B cell (primary cell): ENCODE data around the gene IKZF1. TPM values are rescaled to one million over a fixed set of nuclear protein-coding genes. Genes with fewer than 3 reads are reported as not detected.

ENCODE experiments used
- ATAC-seq: fragments of 200-7000 bp; cut with Tn5 transposase; one replicate; pipeline ENCODE4 v1.10.0; 2021; ENCODE audit warnings: low read depth, mild to moderate bottlenecking, moderate number of reproducible peaks, moderate library complexity
- CTCF ChIA-PET: fragments of 350-600 bp; sonication (Branson Sonifier 250); formaldehyde crosslinking; loops from one replicate; lab custom pipeline; 2021; ENCODE audit warnings: antibody characterized with exemption, inconsistent platforms; lab: Charles Lee
- POLR2A ChIA-PET: fragments of 350-600 bp; sonication (Branson Sonifier 250); formaldehyde crosslinking; loops from one replicate; lab custom pipeline; 2021; ENCODE audit warnings: antibody characterized with exemption; lab: Charles Lee
- DNase-seq: peaks from one replicate; pipeline ENCODE4 v3.0.0; 2013
- H2AFZ ChIP-seq: 2 replicates; pipeline ENCODE4 v1.6.1; 2012; ENCODE audit warnings: mild to moderate bottlenecking, low read depth, low read length; ENCODE audit not compliant: insufficient read depth, poor library complexity, severe bottlenecking
- H3K27ac ChIP-seq, 2 donors: 1 replicate in 1 of 2; 2 replicates in 1 of 2; pipeline ENCODE4 v1.5.1; 2012 to 2013; ENCODE audit warnings: low read length in 2 of 2, mild to moderate bottlenecking in 2 of 2, moderate library complexity in 1 of 2
- H3K27me3 ChIP-seq, 4 experiments: fragments of 200-600 bp in 1 of 4; sonication (generic) in 1 of 4; replicated peaks in 1 of 4; 1 replicate in 2 of 4; 2 replicates in 2 of 4; pipeline versions ENCODE4 v1.6.1 to v1.7.0; 2013 to 2016; ENCODE audit warnings: low read length in 3 of 4, mild to moderate bottlenecking in 2 of 4, mixed read lengths in 1 of 4, moderate library complexity in 1 of 4; ENCODE audit not compliant: insufficient read depth in 4 of 4, control insufficient read depth in 3 of 4; ENCODE audit errors: control extremely low read depth in 1 of 4
- H3K36me3 ChIP-seq, 2 experiments: replicated peaks in 1 of 2; 1 replicate in 1 of 2; 2 replicates in 1 of 2; pipeline versions ENCODE4 v1.6.1 to v1.7.1; 2013; ENCODE audit warnings: low read length in 1 of 2; ENCODE audit not compliant: insufficient read depth in 2 of 2, control insufficient read depth in 1 of 2; ENCODE audit errors: control extremely low read depth in 1 of 2, extremely low read depth in 1 of 2
- H3K4me1 ChIP-seq, 2 donors: fragments of 200-600 bp in 1 of 2; sonication (generic) in 1 of 2; 1 replicate in 1 of 2; 2 replicates in 1 of 2; pipeline versions ENCODE4 v1.5.1 to v1.6.1; 2013 to 2017; ENCODE audit warnings: low read length in 2 of 2; ENCODE audit not compliant: control insufficient read depth in 2 of 2, insufficient read depth in 2 of 2
- H3K4me2 ChIP-seq: replicated peaks from 2 replicates; pipeline ENCODE3; 2012; ENCODE audit warnings: mild to moderate bottlenecking, low read depth, low read length; ENCODE audit not compliant: poor library complexity, severe bottlenecking
- H3K4me3 ChIP-seq, 5 experiments: fragments of 200-600 bp in 1 of 5; sonication (generic) in 1 of 5; 1 replicate in 3 of 5; 2 replicates in 2 of 5; pipeline versions ENCODE4 v1.5.1 to v1.7.0; 2011 to 2016; ENCODE audit warnings: low read length in 4 of 5, mild to moderate bottlenecking in 4 of 5, low read depth in 2 of 5, control low read depth in 1 of 5, moderate library complexity in 1 of 5; ENCODE audit not compliant: insufficient read depth in 1 of 5; ENCODE audit errors: control extremely low read depth in 1 of 5, extremely low read depth in 1 of 5
- H3K79me2 ChIP-seq: fragments of 200-600 bp; sonication (generic); one replicate; pipeline ENCODE4 v1.6.0; 2016; ENCODE audit warnings: low read length; ENCODE audit not compliant: control insufficient read depth, insufficient read depth
- H3K9ac ChIP-seq: fragments of 200-600 bp; sonication (generic); 2 replicates; pipeline ENCODE4 v1.6.1; 2017; ENCODE audit warnings: mild to moderate bottlenecking, low read length, moderate library complexity
- H3K9me3 ChIP-seq, 3 donors: one replicate each; pipeline versions ENCODE4 v1.6.1 to v1.7.1; 2013; ENCODE audit warnings: low read length in 2 of 3; ENCODE audit not compliant: control insufficient read depth in 2 of 3, insufficient read depth in 1 of 3; ENCODE audit errors: control extremely low read depth in 1 of 3
- H4K20me1 ChIP-seq: 2 replicates; pipeline ENCODE4 v1.6.0; 2012; ENCODE audit warnings: mild to moderate bottlenecking, low read length; ENCODE audit not compliant: insufficient read depth, control insufficient read depth, poor library complexity, severe bottlenecking
- H3K27ac Mint-ChIP-seq: one replicate; pipeline ENCODE4 v1.8.0; 2021; ENCODE audit warnings: mixed read lengths
- H3K27me3 Mint-ChIP-seq: one replicate; pipeline ENCODE4 v1.8.0; 2021; ENCODE audit warnings: mixed read lengths
- H3K4me1 Mint-ChIP-seq: one replicate; pipeline ENCODE4 v1.8.0; 2021; ENCODE audit warnings: mixed read lengths
- H3K4me3 Mint-ChIP-seq: one replicate; pipeline ENCODE4 v1.8.0; 2021; ENCODE audit warnings: mixed read lengths
- H3K9me3 Mint-ChIP-seq: one replicate; pipeline ENCODE4 v1.8.0; 2022; ENCODE audit warnings: mixed read lengths; ENCODE audit not compliant: insufficient read depth
- CTCF ChIP-seq: fragments of 200-600 bp; IDR thresholded peaks from one replicate; pipeline ENCODE4 v1.8.0; 2022; ENCODE audit warnings: antibody characterized with exemption, mild to moderate bottlenecking
- EZH2 ChIP-seq: IDR thresholded peaks from 2 replicates; pipeline ENCODE4 v1.6.1; 2012; ENCODE audit warnings: borderline replicate concordance, low read depth, mild to moderate bottlenecking, moderate library complexity, low read length; ENCODE audit not compliant: insufficient read depth, poor library complexity, severe bottlenecking
- WGBS: methylation state at CpG from one replicate; pipeline ENCODE4 v1.1.5; 2013; ENCODE audit warnings: missing lambda C conversion rate; ENCODE audit not compliant: insufficient coverage; 5-methylcytosine and 5-hydroxymethylcytosine counted together
- intact Hi-C: fragments of 100-400 bp; cut with micrococcal nuclease; formaldehyde crosslinking; loops from one replicate; pipeline ENCODE4 v1.10.0; 2022
- polyA plus RNA-seq: library from polyadenylated mRNA; depleted of rRNA; stranded (reverse); fragments of >200 nt; gene quantifications from 2 replicates; pipeline ENCODE4 v1.2.3, GENCODE V29; 2012
- total RNA-seq, 2 donors: library from RNA; stranded (reverse); fragments of 120-200 nt in 1 of 2; gene quantifications; 1 replicate in 1 of 2; 2 replicates in 1 of 2; pipeline versions ENCODE4 v1.2.3 to v1.2.4, GENCODE V29; 2013 to 2022

Gene IKZF1
- total and polyA plus RNA-seq, 2 donors (not counting 1 experiment from before 2014, with no cell fraction given) = 199 to 254 TPM

GRCh38 chr7:50314836-50315592, 10.5 kb downstream of the IKZF1 start:
- H3K27me3 ChIP-seq = no peaks in the 10 kb centered on the region
- H3K79me2 ChIP-seq = peaks cover 100% of the 10 kb centered on the region
- H3K27me3 Mint-ChIP-seq = no peaks in the 10 kb centered on the region
- TF ChIP-seq CTCF (no peak), EZH2 (no peak)
- WGBS = 53% methylated on average over 8 of the region's 11 CpGs
- H3K4me1 Mint-ChIP-seq = peaks cover 93% of the 10 kb centered on the region
- ATAC-seq = no peak
- no peak overlapping the region for H2AFZ ChIP-seq
- H3K9me3 Mint-ChIP-seq = no peaks in the 10 kb centered on the region
- peaks cover 27% of the 10 kb centered on the region for H4K20me1 ChIP-seq
- H3K9ac ChIP-seq = peak overlapping the region; percentile 43
- H3K27ac Mint-ChIP-seq = peak overlapping the region; percentile 96
- DNase-seq = no peak
- H3K36me3 ChIP-seq = peaks cover 12 to 20% of the 10 kb centered on the region in 2 experiments
- H3K9me3 ChIP-seq = no peaks in the 10 kb centered on the region
- intact Hi-C loops = loop anchor here (5.0 kb wide), 1 partner anchor 33 kb away; no protein-coding TSS in a partner anchor
- ChIA-PET POLR2A (interaction anchor here (0.6 to 1.3 kb wide), 2 partner anchors 9 to 115 kb away, joined by 3 to 4 read pairs; no protein-coding TSS in a partner anchor), CTCF (interaction anchor here (0.7 to 8.1 kb wide), 14 partner anchors 8 to 109 kb away, joined by 3 to 55 read pairs (median 3); no protein-coding TSS in a partner anchor)
- peaks cover 92% of the 10 kb centered on the region in 2 donors for H3K4me1 ChIP-seq
- peak overlapping the region in 3 of 5 experiments; percentile 5 to 37 (median 28) for H3K4me3 ChIP-seq
- peak overlapping the region; percentile 48 to 83 for H3K27ac ChIP-seq
- H3K4me3 Mint-ChIP-seq = peak overlapping the region; percentile 80
- peak overlapping the region; percentile 82 for H3K4me2 ChIP-seq
